HG02981 (cell line): Measurements from ENCODE around the gene ACSF3.

Experiments
- ATAC-seq: cut with Tn5 transposase; IDR thresholded peaks from one replicate; pipeline ENCODE4 v1.9.1; 2021; ENCODE audit warnings: mild to moderate bottlenecking, moderate library complexity; ENCODE audit not compliant: unreplicated experiment

The ACSF3 gene

GRCh38 chr16:89197633-89198416, 104.2 kb downstream of the ACSF3 start:
- ATAC-seq = no peak

- ATAC-seq = no peak
Measured at GRCh38 chr16:89198417-89199240, 105.0 kb downstream of the ACSF3 start.

- no peak for ATAC-seq
Measured at GRCh38 chr16:89199241-89200123, 105.8 kb downstream of the ACSF3 start.

GRCh38 chr16:89200124-89200849, 106.6 kb downstream of the ACSF3 start, which contains the start of gene SLC22A31:
Gene SLC22A31 (minus strand): TSS chr16:89200537. CDS start chr16:89200501, 36 bp downstream.
- no peak for ATAC-seq

GRCh38 chr16:89200850-89201411, 107.3 kb downstream of the ACSF3 start:
- no peak for ATAC-seq

GRCh38 chr16:89201439-89202377, 108.1 kb downstream of the ACSF3 start:
- no peak for ATAC-seq

- ATAC-seq = no peak
Measured at GRCh38 chr16:89202422-89203215, 109.0 kb downstream of the ACSF3 start.
